Spleen (tissue), 3 donors: ENCODE data around the gene ZIC1.

Experiments used
- POLR2A ChIP-seq, 3 donors: fragments of 450-650 bp; IDR thresholded peaks; one replicate each; pipeline ENCODE4 v1.5.1; 2017; ENCODE audit warnings: antibody characterized with exemption in 3 of 3, mild to moderate bottlenecking in 1 of 3
- POLR2AphosphoS5 ChIP-seq, 3 donors: sonication (generic); formaldehyde crosslinking; IDR thresholded peaks; one replicate each; pipeline ENCODE4 v1.5.1; 2017; ENCODE audit warnings: antibody characterized with exemption in 3 of 3

DNA sequence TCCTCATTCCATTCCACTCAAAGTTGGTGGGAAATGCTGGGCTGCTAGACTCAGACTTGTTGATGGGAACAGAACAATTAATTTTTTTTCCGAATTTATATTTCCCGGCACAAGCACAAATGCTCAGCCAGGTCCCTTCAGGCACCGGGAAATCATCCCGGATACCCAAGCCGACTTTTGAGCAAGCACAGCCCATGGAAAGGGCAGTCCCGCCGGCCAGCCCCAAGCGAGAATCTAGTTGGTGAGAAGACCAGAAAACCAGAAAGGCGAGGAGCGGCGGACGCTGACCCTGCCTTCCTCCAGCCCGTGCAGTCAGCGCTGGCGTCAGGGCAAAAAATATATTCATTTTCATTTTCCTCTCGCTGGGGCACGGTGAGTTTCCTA, 2.1 kb upstream of the ZIC1 start:
- TF ChIP-seq POLR2A (IDR thresholded peaks at IDR 0.05) (no peak), POLR2AphosphoS5 (IDR thresholded peaks at IDR 0.05) (no peak)
